SU-DHL-6 (cell line): ENCODE measurements around the gene HELB.

Experiments
- EZH2phosphoT487 ChIP-seq: fragments of 200-600 bp; sonication (generic), shearing (Covaris generic); conservative IDR thresholded peaks from 2 replicates; pipeline ENCODE4 v1.6.1; 2018; ENCODE audit warnings: mild to moderate bottlenecking, antibody characterized with exemption, low read length, moderate library complexity, mixed read lengths
- TF ChIP-seq, protein P1 (sequence below): fragments of 200-600 bp; sonication (generic); IDR thresholded peaks from one replicate; pipeline ENCODE4 v1.5.1; 2017; ENCODE audit warnings: antibody characterized with exemption, mild to moderate bottlenecking, low read length, moderate library complexity; ENCODE audit not compliant: insufficient read depth, poor library complexity, severe bottlenecking

DNA sequence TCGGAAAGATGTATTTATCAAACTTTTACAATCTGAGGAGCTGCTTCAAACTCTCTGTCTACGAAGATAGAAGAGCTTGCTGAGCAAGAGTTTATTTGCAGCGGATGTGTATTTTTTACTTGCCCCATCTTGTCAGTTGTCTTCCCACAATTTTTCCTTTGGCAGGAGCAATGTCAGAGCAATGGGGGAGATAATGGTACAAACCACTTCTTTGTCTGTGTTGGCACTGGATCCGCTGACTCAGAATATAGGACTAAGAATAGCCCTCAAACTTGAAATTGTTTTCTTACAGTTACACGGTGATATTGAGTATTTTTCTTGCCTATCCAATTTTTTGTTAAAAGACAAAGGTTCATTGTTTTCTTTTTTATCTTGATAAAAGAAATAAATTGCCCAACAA, 27.6 kb downstream of the HELB start:
- TF ChIP-seq, protein P1, sequence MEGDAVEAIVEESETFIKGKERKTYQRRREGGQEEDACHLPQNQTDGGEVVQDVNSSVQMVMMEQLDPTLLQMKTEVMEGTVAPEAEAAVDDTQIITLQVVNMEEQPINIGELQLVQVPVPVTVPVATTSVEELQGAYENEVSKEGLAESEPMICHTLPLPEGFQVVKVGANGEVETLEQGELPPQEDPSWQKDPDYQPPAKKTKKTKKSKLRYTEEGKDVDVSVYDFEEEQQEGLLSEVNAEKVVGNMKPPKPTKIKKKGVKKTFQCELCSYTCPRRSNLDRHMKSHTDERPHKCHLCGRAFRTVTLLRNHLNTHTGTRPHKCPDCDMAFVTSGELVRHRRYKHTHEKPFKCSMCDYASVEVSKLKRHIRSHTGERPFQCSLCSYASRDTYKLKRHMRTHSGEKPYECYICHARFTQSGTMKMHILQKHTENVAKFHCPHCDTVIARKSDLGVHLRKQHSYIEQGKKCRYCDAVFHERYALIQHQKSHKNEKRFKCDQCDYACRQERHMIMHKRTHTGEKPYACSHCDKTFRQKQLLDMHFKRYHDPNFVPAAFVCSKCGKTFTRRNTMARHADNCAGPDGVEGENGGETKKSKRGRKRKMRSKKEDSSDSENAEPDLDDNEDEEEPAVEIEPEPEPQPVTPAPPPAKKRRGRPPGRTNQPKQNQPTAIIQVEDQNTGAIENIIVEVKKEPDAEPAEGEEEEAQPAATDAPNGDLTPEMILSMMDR: no peak
- no peak for TF ChIP-seq EZH2phosphoT487
